HAP-1 (cell line): ENCODE measurements around the gene ZNF300.
A peak's percentile ranks its signal among the peaks of the same experiment; 100 is the strongest.
"Not testable (repeated sequence)": the region's sequence is repeated elsewhere in the genome, so short reads cannot be mapped to it uniquely, and the experiment has no call there.

Experiments used
- DNase-seq, 2 experiments: peaks; one replicate each; pipeline ENCODE4 v3.0.0-alpha.2; 2016 to 2020; ENCODE audit warnings: low spot score in 2 of 2
- H3K27me3 ChIP-seq: fragments of 250-450 bp; sonication (Bioruptor Pico); 2 replicates; pipeline ENCODE4 v1.5.1; 2020; ENCODE audit warnings: low read depth, mild to moderate bottlenecking, moderate library complexity
- H3K36me3 ChIP-seq: fragments of 250-450 bp; sonication (Bioruptor Pico); replicated peaks from 2 replicates; pipeline ENCODE4 v1.5.1; 2020; ENCODE audit warnings: mild to moderate bottlenecking
- H3K4me1 ChIP-seq: fragments of 250-450 bp; sonication (Bioruptor Pico); 2 replicates; pipeline ENCODE4 v1.5.1; 2020; ENCODE audit warnings: mild to moderate bottlenecking
- H3K4me3 ChIP-seq: fragments of 250-450 bp; sonication (Bioruptor Pico); 2 replicates; pipeline ENCODE4 v1.5.1; 2020; ENCODE audit warnings: mild to moderate bottlenecking, moderate library complexity
- H3K9me3 ChIP-seq: fragments of 250-450 bp; sonication (Bioruptor Pico); 2 replicates; pipeline ENCODE4 v1.5.1; 2020; ENCODE audit warnings: mild to moderate bottlenecking, moderate library complexity
- in situ Hi-C: fragments of 300-500 bp; cut with MboI; formaldehyde crosslinking; loops from 3 replicates; pipeline ENCODE4 v1.14.3; 2020; ENCODE audit warnings: low sequenced_read_pairs, inconsistent platforms, mixed read lengths

ZNF300 gene

GRCh38 chr5:150860246-150860821 lies 44.4 kb downstream of the ZNF300 start:
- Histone ChIP-seq H3K9me3 (no peaks in the 10 kb centered on the region), H3K27me3 (no peaks in the 10 kb centered on the region), H3K36me3 (no peaks in the 10 kb centered on the region), H3K4me1 (no peaks in the 10 kb centered on the region), H3K4me3 (no peak overlapping the region)
- DNase-seq: no peak
- in situ Hi-C loops: no loop called here

- H3K9me3 ChIP-seq, H3K4me3 ChIP-seq, DNase-seq, H3K4me1 ChIP-seq, in situ Hi-C loops, H3K27me3 ChIP-seq, H3K36me3 ChIP-seq: not testable (repeated sequence)
Measured at GRCh38 chr5:150856700-150857099, 48.1 kb downstream of the ZNF300 start.

DNA sequence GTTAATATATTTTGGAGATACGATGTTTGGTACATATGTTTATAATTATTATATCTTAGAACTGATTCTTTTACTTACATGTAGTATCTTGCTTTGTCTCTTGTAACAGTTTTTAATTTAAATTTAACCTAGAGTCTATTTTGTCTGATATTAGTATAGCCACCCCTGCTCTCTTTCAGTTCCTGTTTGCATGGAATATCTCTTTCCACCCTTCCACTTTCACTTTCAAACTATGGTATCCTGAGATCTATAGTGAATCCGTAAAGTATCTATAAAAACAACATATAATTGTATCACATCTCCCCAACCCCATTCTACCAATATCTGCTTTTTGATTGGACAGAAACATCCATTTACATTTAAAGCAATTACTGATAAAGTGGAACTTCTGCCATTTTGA lies 51.2 kb downstream of the ZNF300 start:
- Histone ChIP-seq H3K4me3 (no peak overlapping the region), H3K4me1 (no peaks in the 10 kb centered on the region), H3K36me3 (no peaks in the 10 kb centered on the region), H3K9me3 (no peaks in the 10 kb centered on the region), H3K27me3 (peaks cover 8% of the 10 kb centered on the region)
- in situ Hi-C loops: no loop called here
- DNase-seq: no peak

DNA sequence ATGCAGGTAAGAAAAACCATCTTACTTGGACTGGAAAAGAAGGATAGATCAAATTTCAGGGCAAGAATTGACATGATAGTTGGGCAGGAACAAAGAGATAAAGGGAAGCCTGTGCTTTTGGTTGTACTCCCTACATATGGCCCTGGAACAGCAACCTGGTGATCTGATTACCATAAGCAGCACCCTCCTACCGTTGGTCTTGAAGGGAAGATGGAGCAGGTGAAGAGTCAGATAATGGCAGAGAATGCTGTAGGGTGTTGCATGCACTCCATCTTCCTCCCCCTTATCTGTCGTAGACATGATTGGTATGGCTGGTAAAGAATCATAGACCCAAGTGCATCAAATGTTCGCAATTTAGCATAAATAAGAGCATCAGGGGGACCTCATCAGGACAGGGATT lies 53.7 kb downstream of the ZNF300 start:
- Histone ChIP-seq H3K4me1 (0 out of 2 replicates have a peak, but pooled peaks cover 3% of the 10 kb centered on the region), H3K4me3 (no peak overlapping the region), H3K36me3 (no peaks in the 10 kb centered on the region), H3K9me3 (no peaks in the 10 kb centered on the region), H3K27me3 (peaks cover 8% of the 10 kb centered on the region)
- DNase-seq: no peak
- in situ Hi-C loops: no loop called here

- Histone ChIP-seq H3K36me3 (no peaks in the 10 kb centered on the region), H3K27me3 (peaks cover 8% of the 10 kb centered on the region), H3K9me3 (no peaks in the 10 kb centered on the region), H3K4me1 (0 out of 2 replicates have a peak, but pooled peaks cover 3% of the 10 kb centered on the region), H3K4me3 (no peak overlapping the region)
- in situ Hi-C loops: loop anchor here (5.0 to 10.0 kb wide), 2 partner anchors 286 to 393 kb away; no protein-coding TSS in a partner anchor
- DNase-seq: no peak
Measured at GRCh38 chr5:150848271-150848670, 56.5 kb downstream of the ZNF300 start.

- Histone ChIP-seq H3K9me3 (no peaks in the 10 kb centered on the region), H3K27me3 (peaks cover 8% of the 10 kb centered on the region), H3K4me3 (no peak overlapping the region), H3K36me3 (no peaks in the 10 kb centered on the region), H3K4me1 (0 out of 2 replicates have a peak, but pooled peaks cover 3% of the 10 kb centered on the region)
- in situ Hi-C loops: loop anchor here (5.0 to 10.0 kb wide), 2 partner anchors 285 to 393 kb away; no protein-coding TSS in a partner anchor
- no peak for DNase-seq
Measured at GRCh38 chr5:150847334-150847695, 57.5 kb downstream of the ZNF300 start.

GRCh38 chr5:150846654-150847333 lies 58.0 kb downstream of the ZNF300 start:
- no peak overlapping the region for H3K4me3 ChIP-seq
- H3K4me1 ChIP-seq: 0 out of 2 replicates have a peak, but pooled peaks cover 3% of the 10 kb centered on the region
- H3K9me3 ChIP-seq: no peaks in the 10 kb centered on the region
- peaks cover 7% of the 10 kb centered on the region for H3K27me3 ChIP-seq
- no peaks in the 10 kb centered on the region for H3K36me3 ChIP-seq
- DNase-seq: peak; percentile 68 to 77
- in situ Hi-C loops: loop anchor here (5.0 to 10.0 kb wide), 2 partner anchors 284 to 392 kb away; no protein-coding TSS in a partner anchor

GRCh38 chr5:150846308-150846653 lies 58.5 kb downstream of the ZNF300 start, which contains the start of gene IRGM:
Gene IRGM, plus strand, starts transcription at chr5:150846521. Its CDS starts 1,603 bp downstream, at chr5:150848124.
- not testable (repeated sequence) for H3K4me3 ChIP-seq, H3K4me1 ChIP-seq, DNase-seq, H3K36me3 ChIP-seq, H3K27me3 ChIP-seq, H3K9me3 ChIP-seq
- in situ Hi-C loops: loop anchor here (5.0 to 10.0 kb wide), 2 partner anchors 284 to 391 kb away; no protein-coding TSS in a partner anchor

- in situ Hi-C loops: loop anchor here (5.0 to 10.0 kb wide), 2 partner anchors 283 to 391 kb away; no protein-coding TSS in a partner anchor
- not testable (repeated sequence) for H3K4me1 ChIP-seq
Measured at GRCh38 chr5:150845185-150845859, 59.5 kb downstream of the ZNF300 start.

More at GRCh38 chr5:150845185-150845859, 59.5 kb downstream of the ZNF300 start:
- not testable (repeated sequence) for H3K27me3 ChIP-seq, H3K4me3 ChIP-seq, DNase-seq, H3K9me3 ChIP-seq, H3K36me3 ChIP-seq
